K562 (cell line): Measurements from ENCODE around the gene RREB1. TPM values are rescaled to one million over a fixed set of nuclear protein-coding genes. Genes with fewer than 3 reads are reported as not detected.
A peak's percentile ranks its signal among the peaks of the same experiment; 100 is the strongest.

Experiments used
- ARID4B ChIP-seq: sonication (generic); formaldehyde crosslinking; IDR thresholded peaks from 2 replicates; pipeline ENCODE4 v1.8.0; 2022; ENCODE audit warnings: mild to moderate bottlenecking, missing genetic modification reagents
- ATF4 ChIP-seq: fragments of 450-650 bp; formaldehyde crosslinking; IDR thresholded peaks from 2 replicates; pipeline ENCODE4 v1.4.0; 2022; ENCODE audit warnings: mild to moderate bottlenecking, moderate library complexity
- CBX3 ChIP-seq, 2 experiments: IDR thresholded peaks; 1 replicate in 1 of 2; 2 replicates in 1 of 2; pipeline ENCODE4 v1.6.1; 2012; ENCODE audit warnings: inconsistent platforms in 2 of 2, low read length in 2 of 2, borderline replicate concordance in 1 of 2, control low read depth in 1 of 2
- DNMT1 ChIP-seq: fragments of 450-650 bp; IDR thresholded peaks from 2 replicates; pipeline ENCODE4 v1.6.1; 2016; ENCODE audit warnings: antibody characterized with exemption, mild to moderate bottlenecking
- ETV5 ChIP-seq: sonication (generic); formaldehyde crosslinking; IDR thresholded peaks from 2 replicates; pipeline ENCODE4 v1.4.0; 2020; ENCODE audit warnings: low read depth, mild to moderate bottlenecking, missing genetic modification reagents
- FOXP4 ChIP-seq: sonication (generic); formaldehyde crosslinking; IDR thresholded peaks from 2 replicates; pipeline ENCODE4 v1.8.0; 2022; ENCODE audit warnings: mild to moderate bottlenecking, missing genetic modification reagents, borderline replicate concordance
- HCFC1 ChIP-seq: IDR thresholded peaks from 2 replicates; pipeline ENCODE4 v1.6.1; 2012; ENCODE audit warnings: low read depth, low read length, improper control_type of control experiment
- HDAC6 ChIP-seq: IDR thresholded peaks from 2 replicates; pipeline ENCODE4 v1.6.1; 2012; ENCODE audit warnings: low read depth, mild to moderate bottlenecking, control low read depth, inconsistent platforms, low read length, moderate library complexity
- HIVEP1 ChIP-seq: fragments of 250-450 bp; sonication (Bioruptor Pico); IDR thresholded peaks from 2 replicates; pipeline ENCODE4 v1.4.0; 2020; ENCODE audit warnings: mild to moderate bottlenecking
- KHSRP ChIP-seq: fragments of 450-650 bp; IDR thresholded peaks from 2 replicates; pipeline ENCODE4 v1.6.1; 2017
- MCM3 ChIP-seq: fragments of 450-650 bp; IDR thresholded peaks from 2 replicates; pipeline ENCODE4 v1.6.1; 2016
- NFIX ChIP-seq: fragments of 250-450 bp; sonication (Bioruptor Pico); IDR thresholded peaks from 2 replicates; pipeline ENCODE4 v1.4.0; 2020; ENCODE audit warnings: low read depth, mild to moderate bottlenecking, moderate library complexity
- NR2F6 ChIP-seq: fragments of 450-650 bp; formaldehyde crosslinking; IDR thresholded peaks from 2 replicates; pipeline ENCODE4 v1.4.0; 2020; ENCODE audit warnings: mild to moderate bottlenecking
- RBM22 ChIP-seq: fragments of 200-400 bp; formaldehyde crosslinking; IDR thresholded peaks from 2 replicates; pipeline ENCODE4 v1.6.1; 2018; ENCODE audit warnings: low read length, low read depth; ENCODE audit not compliant: poor library complexity, severe bottlenecking
- RFX1 ChIP-seq: fragments of 450-650 bp; IDR thresholded peaks from 2 replicates; pipeline ENCODE4 v1.6.1; 2016; ENCODE audit warnings: mild to moderate bottlenecking, moderate library complexity
- SETDB1 ChIP-seq: IDR thresholded peaks from one replicate; pipeline ENCODE4 v1.6.1; 2012; ENCODE audit warnings: low read length, control low read depth, inconsistent platforms
- SNRNP70 ChIP-seq: fragments of 200-400 bp; formaldehyde crosslinking; optimal IDR thresholded peaks from 2 replicates; pipeline ENCODE3; 2017; ENCODE audit warnings: low read depth, low read length
- TCF3 ChIP-seq: sonication (generic); formaldehyde crosslinking; IDR thresholded peaks from 2 replicates; pipeline ENCODE4 v1.4.0; 2020; ENCODE audit warnings: mild to moderate bottlenecking, missing genetic modification reagents
- TFAM ChIP-seq: fragments of 250-450 bp; sonication (Bioruptor Pico); conservative IDR thresholded peaks from 2 replicates; pipeline ENCODE4 v1.5.0; 2021; ENCODE audit warnings: mild to moderate bottlenecking, moderate library complexity
- ZNF263 ChIP-seq: sonication (generic); formaldehyde crosslinking; IDR thresholded peaks from 2 replicates; pipeline ENCODE4 v1.8.0; 2022; ENCODE audit warnings: mild to moderate bottlenecking, missing genetic modification reagents, borderline replicate concordance
- ZNF507 ChIP-seq: conservative IDR thresholded peaks from 2 replicates; pipeline ENCODE4 v1.6.1; 2017; ENCODE audit warnings: missing genetic modification characterization, missing compliant biosample characterization
- ZNF644 ChIP-seq: fragments of 200-800 bp; sonication (Bioruptor generic); IDR thresholded peaks from 2 replicates; pipeline ENCODE4 v1.6.1; 2016; ENCODE audit warnings: low read depth, missing genetic modification characterization, missing compliant biosample characterization
- polyA plus RNA-seq, 8 experiments: library from polyadenylated mRNA; depleted of rRNA in 4 of 8; stranded (reverse) in 5 of 8; unstranded in 3 of 8; fragments of >200 nt; fragmentation: Nextera tagmentation in 2 of 8; fragmentation: Illumina TruSeq in 1 of 8; extraction: Ambion mirVana in 2 of 8; extraction: Trizol in 1 of 8; gene quantifications; 2 replicates each; pipeline versions ENCODE4 v1.2.1 to v1.2.3, GENCODE V29; 2011 to 2014; ENCODE audit warnings: inconsistent platforms in 1 of 8, missing spikeins in 1 of 8
- total RNA-seq, 7 experiments: library from RNA; depleted of rRNA in 6 of 7; stranded (reverse); fragments of >200 nt in 6 of 7; fragmentation: Illumina TruSeq in 2 of 7; extraction: Trizol in 2 of 7; gene quantifications; 2 replicates each; pipeline versions ENCODE4 v1.2.1 to v1.2.3, GENCODE V29; 2011 to 2021; ENCODE audit warnings: low replicate concordance in 1 of 7

RREB1 gene
- total and polyA plus RNA-seq, 9 of the 15 experiments (the other 6 are each of a cell fraction or from before 2014, with no cell fraction given): 3.3 to 64.2 (median 19.3) TPM

- TF ChIP-seq TCF3 (CRISPR knock-in tag) (peak; percentile 71), HDAC6 (no peak), SNRNP70 (no peak), CBX3 (IDR thresholded peaks at IDR 0.05; ENCODE audit: borderline replicate concordance in 1 of 2, low read length in 2 of 2) (0 out of 3 replicates have a peak, but pooled peaks of 1 of the 2 experiments have one; percentile 57), ETV5 (CRISPR knock-in tag) (peak; percentile 79), NFIX (no peak), SETDB1 (no peak), DNMT1 (0 out of 2 replicates have a peak, but pooled peaks have one; percentile 35), RFX1 (no peak), KHSRP (no peak), ZNF507 (no peak), TFAM (CRISPR knock-in tag) (no peak), ATF4 (CRISPR knock-in tag) (peak; percentile 73), NR2F6 (CRISPR knock-in tag) (peak; percentile 83; the same call in 1 of the 2 replicates), FOXP4 (CRISPR knock-in tag) (no peak), ZNF644 (tag) (peak; percentile 86), RBM22 (no peak), HIVEP1 (peak; percentile 48; the same call in 1 of the 2 replicates), ZNF263 (CRISPR knock-in tag) (no peak; the same call in 1 of the 2 replicates), MCM3 (no peak), HCFC1 (0 out of 2 replicates have a peak, but pooled peaks have one; percentile 9), ARID4B (peak; percentile 84; the same call in 1 of the 2 replicates)
These were observed 94.2 kb downstream of the RREB1 start (continued) for GRCh38 chr6:7201732-7202541.
